GM19023 (cell line): Measurements from ENCODE around the gene CNOT6L.
"Not testable (repeated sequence)": the region's sequence is repeated elsewhere in the genome, so short reads cannot be mapped to it uniquely, and the experiment has no call there.

Source experiments
- ATAC-seq: cut with Tn5 transposase; IDR thresholded peaks from one replicate; pipeline ENCODE4 v1.9.1; 2021; ENCODE audit warnings: mild to moderate bottlenecking, moderate library complexity; ENCODE audit not compliant: unreplicated experiment

Gene CNOT6L

GRCh38 chr4:77818602-77819403, at the start of gene CNOT6L:
Gene CNOT6L (minus strand): TSS chr4:77819368. CDS start chr4:77819308, 60 bp downstream.
- ATAC-seq, result peak; percentile 14

GRCh38 chr4:77865259-77865658, 46.1 kb upstream of the CNOT6L start:
- ATAC-seq, result no peak

GRCh38 chr4:77863341-77863740, 44.2 kb upstream of the CNOT6L start:
- ATAC-seq, result not testable (repeated sequence)

- peak; percentile 86 for ATAC-seq
Observed at GRCh38 chr4:77862478-77863216, 43.5 kb upstream of the CNOT6L start, which contains the start of gene MRPL1. Gene MRPL1 (plus strand): TSS chr4:77862830. CDS start chr4:77862849, 19 bp downstream.

- no peak for ATAC-seq
Observed at GRCh38 chr4:77861495-77861894, 42.3 kb upstream of the CNOT6L start.

- no peak for ATAC-seq
Observed at GRCh38 chr4:77859256-77859655, 40.1 kb upstream of the CNOT6L start.

- no peak for ATAC-seq
Observed at GRCh38 chr4:77856152-77856551, 37.0 kb upstream of the CNOT6L start.

- ATAC-seq, result no peak
Observed at GRCh38 chr4:77854431-77855111, 35.4 kb upstream of the CNOT6L start.

GRCh38 chr4:77852892-77853495, 33.8 kb upstream of the CNOT6L start:
- ATAC-seq, result peak; percentile 95

- no peak for ATAC-seq
Observed at GRCh38 chr4:77849278-77849965, 30.3 kb upstream of the CNOT6L start.

- ATAC-seq, result no peak
Observed at GRCh38 chr4:77848508-77848907, 29.3 kb upstream of the CNOT6L start.

GRCh38 chr4:77845929-77846328, 26.8 kb upstream of the CNOT6L start:
- no peak for ATAC-seq

GRCh38 chr4:77845400-77845799, 26.2 kb upstream of the CNOT6L start:
- no peak for ATAC-seq

- ATAC-seq, result no peak
Observed at GRCh38 chr4:77844363-77844762, 25.2 kb upstream of the CNOT6L start.

GRCh38 chr4:77843628-77844027, 24.5 kb upstream of the CNOT6L start:
- ATAC-seq, result no peak

GRCh38 chr4:77834403-77834802, 15.2 kb upstream of the CNOT6L start:
- ATAC-seq, result no peak

- no peak for ATAC-seq
Observed at GRCh38 chr4:77833126-77833724, 14.1 kb upstream of the CNOT6L start.

GRCh38 chr4:77827343-77827742, 8.2 kb upstream of the CNOT6L start:
- ATAC-seq, result peak; percentile 54

GRCh38 chr4:77826275-77826674, 7.1 kb upstream of the CNOT6L start:
- ATAC-seq, result no peak

GRCh38 chr4:77821775-77822174, 2.6 kb upstream of the CNOT6L start:
- no peak for ATAC-seq
